Measurements from ENCODE around the gene PGF.
A peak's percentile ranks its signal among the peaks of the same experiment; 100 is the strongest.

DNA sequence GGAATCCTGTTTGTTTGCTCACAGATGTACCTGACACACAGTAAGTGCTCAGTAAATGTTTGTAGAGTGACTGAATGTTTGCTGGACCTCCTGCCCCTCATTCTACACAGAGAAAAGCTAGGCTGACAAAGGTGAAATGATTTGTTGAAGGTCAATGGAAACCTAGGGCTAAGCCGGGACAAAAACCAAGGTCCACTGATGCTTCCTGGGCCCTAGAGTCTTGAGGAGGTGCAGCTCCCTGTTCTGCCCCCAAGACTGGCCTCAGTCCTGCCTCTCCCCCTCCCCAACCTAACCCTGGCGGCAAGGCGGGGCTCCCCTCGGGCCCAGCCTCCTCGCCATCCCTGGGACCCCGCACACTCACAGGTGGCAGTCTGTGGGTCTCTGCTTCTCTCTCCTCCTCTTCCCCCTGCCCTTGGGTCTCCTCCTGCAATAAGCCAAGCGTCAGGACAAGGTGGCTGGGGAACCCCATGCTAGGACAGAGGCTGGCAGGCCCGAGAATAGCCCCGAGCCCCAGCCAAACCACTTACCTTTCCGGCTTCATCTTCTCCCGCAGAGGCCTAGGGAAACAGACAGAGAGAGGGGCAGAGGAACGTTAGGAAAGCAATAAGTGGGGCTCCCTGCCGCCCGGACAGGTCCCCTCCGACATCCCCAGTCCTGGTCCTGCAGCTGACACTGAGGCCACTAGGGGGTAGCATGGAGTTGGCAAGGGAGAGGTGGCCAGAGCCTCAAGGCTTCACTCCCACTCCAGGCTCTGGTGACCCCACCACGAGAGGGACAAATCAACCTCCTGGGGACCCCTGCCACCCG lies 9.3 kb downstream of the PGF start:
- TF ChIP-seq POLR2AphosphoS5 (IDR thresholded peaks at IDR 0.05) (no peak), EP300 (IDR thresholded peaks at IDR 0.05) (no peak)
- TF ChIP-seq, protein P1, sequence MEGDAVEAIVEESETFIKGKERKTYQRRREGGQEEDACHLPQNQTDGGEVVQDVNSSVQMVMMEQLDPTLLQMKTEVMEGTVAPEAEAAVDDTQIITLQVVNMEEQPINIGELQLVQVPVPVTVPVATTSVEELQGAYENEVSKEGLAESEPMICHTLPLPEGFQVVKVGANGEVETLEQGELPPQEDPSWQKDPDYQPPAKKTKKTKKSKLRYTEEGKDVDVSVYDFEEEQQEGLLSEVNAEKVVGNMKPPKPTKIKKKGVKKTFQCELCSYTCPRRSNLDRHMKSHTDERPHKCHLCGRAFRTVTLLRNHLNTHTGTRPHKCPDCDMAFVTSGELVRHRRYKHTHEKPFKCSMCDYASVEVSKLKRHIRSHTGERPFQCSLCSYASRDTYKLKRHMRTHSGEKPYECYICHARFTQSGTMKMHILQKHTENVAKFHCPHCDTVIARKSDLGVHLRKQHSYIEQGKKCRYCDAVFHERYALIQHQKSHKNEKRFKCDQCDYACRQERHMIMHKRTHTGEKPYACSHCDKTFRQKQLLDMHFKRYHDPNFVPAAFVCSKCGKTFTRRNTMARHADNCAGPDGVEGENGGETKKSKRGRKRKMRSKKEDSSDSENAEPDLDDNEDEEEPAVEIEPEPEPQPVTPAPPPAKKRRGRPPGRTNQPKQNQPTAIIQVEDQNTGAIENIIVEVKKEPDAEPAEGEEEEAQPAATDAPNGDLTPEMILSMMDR (IDR thresholded peaks at IDR 0.05), result peak in 6 of 7 experiments; percentile 33 to 91 (median 84)
